ENCODE measurements around the gene STAB2.
"Not testable (repeated sequence)": the region's sequence is repeated elsewhere in the genome, so short reads cannot be mapped to it uniquely, and the experiment has no call there.

The STAB2 gene

DNA sequence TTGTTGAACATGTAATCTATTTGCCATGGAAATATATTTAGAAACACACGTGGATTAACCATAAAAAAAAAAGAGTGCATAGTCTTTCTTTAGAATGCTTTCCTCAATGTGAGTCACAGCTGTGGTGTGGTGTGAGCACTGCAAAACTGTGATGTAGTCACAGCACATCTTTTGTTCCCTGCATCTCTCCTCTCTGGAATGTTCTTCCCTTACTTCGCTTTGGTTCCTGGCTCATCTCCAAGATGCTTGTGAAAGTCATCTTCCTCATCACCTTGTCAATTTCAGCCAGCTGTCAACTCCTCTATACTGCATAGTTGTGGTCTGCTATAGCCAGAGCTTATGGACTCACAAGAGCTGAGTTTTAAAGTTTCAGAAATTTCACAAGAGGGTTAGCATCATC, 60.2 kb downstream of the STAB2 start:
- DNase-seq (ENCODE audit: low spot score) = no peak

- DNase-seq (ENCODE audit: low spot score) = no peak
These were observed 65.7 kb downstream of the STAB2 start for GRCh38 chr12:103652808-103653207.

GRCh38 chr12:103653568-103654173, 66.6 kb downstream of the STAB2 start:
- not testable (repeated sequence) for DNase-seq (ENCODE audit: low spot score)

DNA sequence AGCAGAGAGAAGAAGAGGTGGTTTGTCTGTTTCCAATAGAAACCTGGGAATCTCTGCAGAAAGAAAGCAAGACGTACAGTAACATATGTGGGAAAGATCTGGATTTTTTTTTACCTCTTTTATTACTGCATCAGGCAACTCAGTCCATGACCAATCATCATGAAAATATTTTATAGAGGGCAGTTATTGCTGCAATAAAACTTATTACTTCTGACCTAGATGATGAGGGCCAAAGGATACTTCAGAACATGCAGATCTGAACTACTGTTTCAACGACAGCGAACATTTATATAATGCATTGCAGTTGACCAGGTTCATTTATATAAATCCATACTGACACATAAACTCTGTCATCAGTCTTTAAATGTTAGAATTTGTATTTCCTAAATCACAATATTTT, 67.7 kb downstream of the STAB2 start:
- DNase-seq (ENCODE audit: low spot score) = no peak

GRCh38 chr12:103656291-103656690, 69.2 kb downstream of the STAB2 start:
- DNase-seq (ENCODE audit: low spot score) = no peak

- no peak for DNase-seq (ENCODE audit: low spot score)
These were observed 70.3 kb downstream of the STAB2 start for GRCh38 chr12:103657331-103657730.

GRCh38 chr12:103664626-103665025, 77.6 kb downstream of the STAB2 start:
- DNase-seq (ENCODE audit: low spot score) = no peak

DNA sequence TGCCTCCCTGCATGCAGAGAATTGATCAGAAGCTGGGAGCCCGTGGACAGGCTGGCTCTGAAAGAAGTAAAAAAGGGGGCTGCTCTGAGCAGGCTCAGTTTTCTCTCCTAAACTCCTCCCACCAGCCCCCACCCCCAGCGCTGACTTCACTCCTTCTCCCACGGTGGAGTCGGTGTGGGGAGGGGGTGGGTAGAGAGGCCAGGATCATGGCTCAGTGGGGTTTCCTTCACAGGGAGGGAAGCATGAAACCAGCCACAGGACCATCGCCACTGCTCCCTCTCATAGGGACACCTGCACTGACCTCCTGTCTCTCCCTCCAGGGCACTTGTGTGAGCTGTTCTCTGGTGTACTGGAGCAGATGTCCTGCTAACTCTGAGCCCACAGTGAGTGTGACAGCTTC, 78.9 kb downstream of the STAB2 start:
- no peak for DNase-seq (ENCODE audit: low spot score)

DNA sequence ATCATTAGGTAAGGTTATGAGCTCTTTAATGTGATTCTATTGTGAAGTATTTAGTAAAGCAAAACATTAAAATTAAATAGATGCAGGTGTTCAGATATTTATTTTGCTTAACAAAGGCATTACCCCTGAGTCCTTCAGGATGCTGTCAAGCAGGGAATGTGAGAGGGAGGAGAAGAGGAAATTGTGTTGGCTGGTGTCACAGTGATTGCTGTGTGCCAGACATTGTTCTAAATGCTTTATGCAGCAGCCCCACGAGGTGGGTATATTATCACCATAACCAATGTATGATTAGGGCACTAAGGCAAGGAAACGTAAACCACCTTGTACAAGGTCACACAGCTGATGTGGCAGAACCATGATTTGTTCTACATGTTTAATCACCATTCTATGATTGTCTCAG, 80.1 kb downstream of the STAB2 start:
- DNase-seq (ENCODE audit: low spot score) = no peak

- DNase-seq (ENCODE audit: low spot score) = no peak
These were observed 81.4 kb downstream of the STAB2 start for GRCh38 chr12:103668520-103668919.

DNA sequence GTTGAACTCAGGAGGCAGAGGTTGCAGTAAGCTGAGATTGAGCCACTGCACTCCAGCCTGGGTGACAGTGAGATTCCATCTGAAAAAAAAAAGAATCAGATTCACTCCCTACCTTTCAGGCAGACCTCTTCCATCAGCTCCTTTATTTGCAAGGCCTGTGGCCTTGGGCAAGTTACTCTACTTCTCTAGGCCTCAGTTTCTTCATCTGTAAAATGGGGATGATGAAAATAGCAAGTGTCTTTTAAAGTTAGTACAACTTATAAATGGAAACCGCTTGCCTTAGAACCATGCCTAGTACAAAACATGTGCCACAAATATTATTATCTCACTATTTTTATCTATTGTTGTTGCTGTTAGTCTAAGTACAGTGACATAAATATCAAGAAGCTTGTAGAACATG, 84.3 kb downstream of the STAB2 start:
- DNase-seq (ENCODE audit: low spot score) = no peak

GRCh38 chr12:103672401-103673119, 85.5 kb downstream of the STAB2 start:
- DNase-seq (ENCODE audit: low spot score) = no peak

- no peak for DNase-seq (ENCODE audit: low spot score)
These were observed 86.4 kb downstream of the STAB2 start for GRCh38 chr12:103673487-103673886.

DNA sequence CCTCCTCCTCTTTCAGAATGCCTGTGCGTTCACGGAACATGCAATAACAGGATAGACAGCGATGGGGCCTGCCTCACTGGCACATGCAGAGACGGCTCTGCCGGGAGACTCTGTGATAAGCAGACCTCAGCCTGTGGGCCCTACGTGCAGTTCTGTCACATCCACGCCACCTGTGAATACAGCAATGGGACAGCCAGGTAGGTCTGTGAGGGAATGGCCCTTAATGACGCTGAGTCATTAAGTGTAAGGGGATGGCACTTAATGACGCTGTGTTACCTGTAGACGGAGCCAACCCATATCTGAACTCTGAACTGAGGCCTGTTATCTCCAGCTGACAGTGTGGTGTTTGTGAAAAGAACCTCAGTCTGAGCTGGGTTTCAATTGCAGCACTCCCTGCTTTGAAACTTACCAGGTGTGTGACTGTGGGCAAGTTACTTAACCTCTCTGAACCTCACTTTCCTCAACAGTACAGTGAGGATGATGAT, 86.9 kb downstream of the STAB2 start:
- no peak for DNase-seq (ENCODE audit: low spot score)

GRCh38 chr12:103676893-103677292, 89.8 kb downstream of the STAB2 start:
- DNase-seq (ENCODE audit: low spot score) = no peak

GRCh38 chr12:103677341-103677740, 90.3 kb downstream of the STAB2 start:
- DNase-seq (ENCODE audit: low spot score) = no peak

DNA sequence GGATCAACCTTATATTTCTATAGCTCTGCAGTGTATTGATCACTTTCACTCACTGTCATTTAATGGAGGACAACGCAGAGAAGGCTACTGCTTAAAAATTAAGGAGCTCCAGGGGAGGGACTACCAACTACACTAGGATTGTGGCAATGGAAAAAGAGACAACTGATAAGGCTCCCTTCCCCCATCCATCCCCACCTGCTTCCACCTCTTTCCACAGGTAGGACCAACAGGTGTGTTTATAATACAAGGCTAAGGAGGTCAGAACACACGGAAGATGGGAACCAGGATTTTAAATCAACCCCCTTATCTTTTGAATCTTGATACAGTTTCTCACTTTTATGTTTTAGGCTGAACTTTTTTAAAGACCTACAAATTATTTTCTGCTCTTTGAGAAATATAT, 90.8 kb downstream of the STAB2 start:
- DNase-seq (ENCODE audit: low spot score) = no peak

- DNase-seq (ENCODE audit: low spot score) = no peak
These were observed 92.5 kb downstream of the STAB2 start for GRCh38 chr12:103679421-103680170.

- no peak for DNase-seq (ENCODE audit: low spot score)
These were observed 93.6 kb downstream of the STAB2 start for GRCh38 chr12:103680591-103681141.

- DNase-seq (ENCODE audit: low spot score) = no peak
These were observed 99.0 kb downstream of the STAB2 start for GRCh38 chr12:103686026-103686425.

DNA sequence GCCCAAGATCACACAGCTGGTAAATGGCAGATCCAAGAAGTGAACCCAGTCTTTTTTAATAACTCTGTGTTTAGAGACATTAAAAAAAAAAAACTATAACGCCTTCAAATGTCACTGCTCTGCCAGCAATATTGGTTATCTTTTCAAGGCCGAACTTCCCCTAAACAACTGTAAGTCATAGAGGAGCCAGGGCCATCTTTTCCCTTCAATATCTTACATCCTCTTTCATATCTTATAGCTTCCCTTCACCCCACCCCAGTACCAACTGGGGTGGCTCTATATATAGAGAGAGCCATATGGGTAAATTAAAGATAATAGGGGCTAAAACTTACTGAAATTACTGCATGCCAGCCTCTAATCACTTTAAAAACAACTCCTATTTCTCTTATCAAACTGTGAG, 100.2 kb downstream of the STAB2 start:
- no peak for DNase-seq (ENCODE audit: low spot score)

DNA sequence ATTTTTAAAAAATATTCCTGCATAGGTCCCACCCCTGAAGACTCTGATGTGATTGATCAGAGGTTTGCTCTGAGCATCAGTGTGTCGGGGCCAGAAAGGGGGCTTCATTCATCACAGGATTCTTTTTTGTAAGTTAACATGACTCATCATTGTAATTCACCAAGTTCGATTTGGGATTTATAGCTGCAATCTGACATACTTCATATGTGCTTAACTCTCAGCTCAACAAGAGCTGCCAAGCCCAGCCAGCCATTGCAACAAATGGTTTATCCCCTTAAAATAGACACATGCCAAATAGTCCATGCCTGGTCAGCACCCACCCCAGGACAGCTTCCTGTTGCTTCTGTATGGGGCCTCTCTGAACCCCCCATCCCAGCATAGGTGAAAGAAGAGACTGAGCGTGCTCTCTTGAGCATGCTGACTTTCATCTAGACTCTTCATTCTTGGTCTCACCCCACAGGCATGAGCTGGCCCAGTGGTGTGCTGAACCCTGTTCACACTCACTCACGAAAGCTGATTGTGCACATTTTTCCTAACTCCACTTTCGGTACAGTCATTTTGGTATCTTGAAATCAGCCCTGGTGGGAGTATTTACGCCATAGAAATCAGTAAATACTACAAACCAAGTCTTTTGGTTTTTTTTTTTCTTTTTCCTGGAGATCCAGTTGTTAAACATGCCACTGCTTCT, 101.4 kb downstream of the STAB2 start:
- DNase-seq (ENCODE audit: low spot score) = no peak
